ENCODE results near the gene KCNB1.

DNA sequence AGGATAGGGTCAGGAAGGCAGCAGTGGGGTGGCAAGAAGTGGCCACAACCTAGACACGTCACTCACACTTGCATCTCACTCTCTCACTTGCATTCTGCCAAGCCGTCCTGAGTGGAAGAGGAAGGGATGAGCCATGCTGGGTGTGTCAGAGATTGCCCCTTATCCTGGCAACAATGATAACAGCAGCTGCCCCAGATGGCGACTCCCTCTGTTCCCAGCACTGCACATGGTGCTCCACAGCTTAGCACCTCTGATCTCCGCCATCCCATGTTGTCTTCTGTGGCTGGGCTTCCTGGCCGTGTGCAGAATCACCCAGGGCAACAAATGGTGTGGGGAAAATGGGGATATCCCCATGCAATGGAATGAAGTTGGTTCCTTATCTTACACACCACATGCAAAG lies 11.1 kb downstream of the KCNB1 start:
- TF ChIP-seq CTCF (IDR thresholded peaks at IDR 0.05; ENCODE audit: low read depth, low read length) (no peak), POLR2A (IDR thresholded peaks at IDR 0.05; ENCODE audit: extremely low read depth, insufficient read length) (no peak), MYC (IDR thresholded peaks at IDR 0.05; ENCODE audit: low read depth, low read length) (no peak)
- TF ChIP-seq, protein P1, sequence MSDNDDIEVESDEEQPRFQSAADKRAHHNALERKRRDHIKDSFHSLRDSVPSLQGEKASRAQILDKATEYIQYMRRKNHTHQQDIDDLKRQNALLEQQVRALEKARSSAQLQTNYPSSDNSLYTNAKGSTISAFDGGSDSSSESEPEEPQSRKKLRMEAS (IDR thresholded peaks at IDR 0.05; ENCODE audit: low read depth, low read length) = no peak

All from NB4 (cell line).